PC-9 (cell line): Measurements from ENCODE around the gene DNAJB13. TPM values are rescaled to one million over a fixed set of nuclear protein-coding genes. Genes with fewer than 3 reads are reported as not detected.

Experiments
- BruUV-seq: library from RNA; stranded (reverse); fragments of 400-500 nt; replicated peaks from 2 replicates; lab custom pipeline; 2021; lab: Mats Ljungman, UMichigan
- CTCF ChIA-PET: fragments of 300-600 bp; sonication (Branson Sonifier 250); formaldehyde crosslinking; loops from one replicate; lab custom pipeline; 2022; ENCODE audit warnings: antibody characterized with exemption; lab: Charles Lee
- POLR2A ChIA-PET: fragments of 300-600 bp; sonication (Branson Sonifier 250); formaldehyde crosslinking; loops from one replicate; lab custom pipeline; 2022; ENCODE audit warnings: antibody characterized with exemption; ENCODE audit not compliant: unreplicated experiment; lab: Charles Lee
- DNase-seq, 2 experiments: peaks; one replicate each; pipeline versions ENCODE4 v3.0.0 to v3.0.0-alpha.2; 2015 to 2022; ENCODE audit warnings: mixed read lengths in 1 of 2
- H2AFZ ChIP-seq: fragments of 200-600 bp; sonication (generic); 2 replicates; pipeline ENCODE4 v1.8.1; 2017; ENCODE audit warnings: antibody characterized with exemption
- H3F3A ChIP-seq: fragments of 200-600 bp; sonication (generic); 2 replicates; pipeline ENCODE4 v1.8.1; 2017; ENCODE audit warnings: antibody characterized with exemption, mild to moderate bottlenecking, low read depth; ENCODE audit not compliant: insufficient read depth
- H3K27ac ChIP-seq: fragments of 200-600 bp; sonication (generic); 2 replicates; pipeline ENCODE4 v1.6.1; 2016; ENCODE audit warnings: mixed run types
- H3K27me3 ChIP-seq: fragments of 200-600 bp; sonication (generic); 2 replicates; pipeline ENCODE4 v1.6.1; 2016; ENCODE audit warnings: low read depth, mixed run types; ENCODE audit not compliant: insufficient read depth
- H3K36me3 ChIP-seq: fragments of 200-600 bp; sonication (generic); 2 replicates; pipeline ENCODE4 v1.6.1; 2016; ENCODE audit warnings: low read depth, mixed run types
- H3K4me1 ChIP-seq: fragments of 200-600 bp; sonication (generic); replicated peaks from 2 replicates; pipeline ENCODE4 v1.6.1; 2016; ENCODE audit warnings: mixed run types; ENCODE audit not compliant: insufficient read depth
- H3K4me2 ChIP-seq: fragments of 200-600 bp; sonication (generic); 2 replicates; pipeline ENCODE4 v1.6.1; 2017; ENCODE audit warnings: mixed run types
- H3K4me3 ChIP-seq: fragments of 200-600 bp; sonication (generic); 2 replicates; pipeline ENCODE4 v1.6.1; 2016; ENCODE audit warnings: mixed run types
- H3K79me2 ChIP-seq: fragments of 200-600 bp; sonication (generic); 2 replicates; pipeline ENCODE4 v1.6.1; 2017; ENCODE audit warnings: low read depth, mixed run types
- H3K9me2 ChIP-seq: fragments of 200-600 bp; sonication (generic); 2 replicates; pipeline ENCODE4 v1.8.1; 2017; ENCODE audit warnings: mild to moderate bottlenecking; ENCODE audit not compliant: insufficient read depth
- H3K9me3 ChIP-seq: fragments of 200-600 bp; sonication (generic); 2 replicates; pipeline ENCODE4 v1.8.1; 2016; ENCODE audit warnings: low read depth; ENCODE audit not compliant: insufficient read depth
- H4K20me1 ChIP-seq: fragments of 200-600 bp; sonication (generic); 2 replicates; pipeline ENCODE4 v1.8.1; 2017; ENCODE audit not compliant: insufficient read depth
- CTCF ChIP-seq: fragments of 200-600 bp; sonication (generic); conservative IDR thresholded peaks from 2 replicates; pipeline ENCODE4 v1.6.1; 2017; ENCODE audit warnings: mixed run types, antibody characterized with exemption, mild to moderate bottlenecking, moderate library complexity
- EZH2 ChIP-seq: fragments of 200-600 bp; sonication (generic); IDR thresholded peaks from 2 replicates; pipeline ENCODE4 v1.8.0; 2017; ENCODE audit warnings: antibody characterized with exemption, low read depth
- intact Hi-C: fragments of 100-400 bp; cut with micrococcal nuclease; formaldehyde crosslinking; loops from one replicate; pipeline ENCODE4 v1.10.0; 2022; ENCODE audit not compliant: unreplicated experiment
- total RNA-seq: library from RNA; stranded (reverse); gene quantifications from 2 replicates; pipeline ENCODE4 v1.2.3, GENCODE V29; 2021

DNAJB13 gene
- total RNA-seq, 1 experiment from 2014 or later = 0.79 TPM

GRCh38 chr11:74018331-74019005, 67.6 kb downstream of the DNAJB13 start:
- TF ChIP-seq EZH2 = no peak
- TF ChIP-seq CTCF = no peak
- H3K4me1 ChIP-seq = peaks cover 31% of the 10 kb centered on the region
- no peaks in the 10 kb centered on the region for H3K79me2 ChIP-seq
- no peaks in the 10 kb centered on the region for H3K9me3 ChIP-seq
- no peak overlapping the region for H2AFZ ChIP-seq
- BruUV-seq = no TSS peak
- no peaks in the 10 kb centered on the region for H3K27me3 ChIP-seq
- POLR2A ChIA-PET = interaction anchor here (0.5 to 0.6 kb wide), 3 partner anchors 16 to 257 kb away, joined by 4 to 7 read pairs (median 6); partner anchors contain the start of gene RAB6A
- no peak overlapping the region for H3K4me3 ChIP-seq
- CTCF ChIA-PET = interaction anchor here (0.6 kb wide), 1 partner anchor 284 kb away, joined by 7 read pairs; no protein-coding TSS in a partner anchor
- no peaks in the 10 kb centered on the region for H4K20me1 ChIP-seq
- H3K36me3 ChIP-seq = 0 out of 2 replicates have a peak, but pooled peaks cover 15% of the 10 kb centered on the region
- intact Hi-C loops = no loop called here
- peaks cover 20% of the 10 kb centered on the region; the same call in 1 of the 2 replicates for H3F3A ChIP-seq
- peak; percentile 87 to 98 for DNase-seq
- peak overlapping the region; percentile 79 for H3K27ac ChIP-seq
- H3K4me2 ChIP-seq = peak overlapping the region; percentile 57
- H3K9me2 ChIP-seq = no peaks in the 10 kb centered on the region

GRCh38 chr11:74019104-74019738, 68.4 kb downstream of the DNAJB13 start:
- Histone ChIP-seq H3K79me2 (no peaks in the 10 kb centered on the region), H3K4me2 (peak overlapping the region; percentile 57), H2AFZ (no peak overlapping the region), H3K9me3 (no peaks in the 10 kb centered on the region), H3K9me2 (no peaks in the 10 kb centered on the region), H3F3A (peaks cover 20% of the 10 kb centered on the region; the same call in 1 of the 2 replicates), H3K4me3 (no peak overlapping the region), H3K36me3 (0 out of 2 replicates have a peak, but pooled peaks cover 15% of the 10 kb centered on the region), H3K27me3 (no peaks in the 10 kb centered on the region), H3K4me1 (peaks cover 31% of the 10 kb centered on the region), H4K20me1 (no peaks in the 10 kb centered on the region), H3K27ac (peak overlapping the region; percentile 79)
- intact Hi-C loops = no loop called here
- ChIA-PET POLR2A (interaction anchor here (0.6 kb wide), 1 partner anchor 38 kb away, joined by 9 read pairs; no protein-coding TSS in a partner anchor), CTCF (interaction anchor here (0.6 to 0.7 kb wide), 2 partner anchors 53 to 284 kb away, joined by 4 to 7 read pairs; no protein-coding TSS in a partner anchor)
- no peak for DNase-seq
- no peak for TF ChIP-seq CTCF
- no peak for TF ChIP-seq EZH2
- no TSS peak for BruUV-seq

- Histone ChIP-seq H3K4me1 (peaks cover 34% of the 10 kb centered on the region), H2AFZ (no peak overlapping the region), H3F3A (peaks cover 21% of the 10 kb centered on the region; the same call in 1 of the 2 replicates), H3K79me2 (no peaks in the 10 kb centered on the region), H3K4me3 (no peak overlapping the region), H3K9me3 (no peaks in the 10 kb centered on the region), H3K27ac (peak overlapping the region; percentile 79), H3K9me2 (no peaks in the 10 kb centered on the region), H3K4me2 (no peak overlapping the region), H4K20me1 (no peaks in the 10 kb centered on the region), H3K36me3 (0 out of 2 replicates have a peak, but pooled peaks cover 15% of the 10 kb centered on the region), H3K27me3 (no peaks in the 10 kb centered on the region)
- DNase-seq = no peak
- intact Hi-C loops = no loop called here
- TF ChIP-seq CTCF (no peak), EZH2 (no peak)
- ChIA-PET CTCF (interaction anchor here (0.7 kb wide), 1 partner anchor 53 kb away, joined by 4 read pairs; no protein-coding TSS in a partner anchor), POLR2A (interaction anchor here (0.6 kb wide), 1 partner anchor 37 kb away, joined by 9 read pairs; no protein-coding TSS in a partner anchor)
- BruUV-seq = no TSS peak
Observed at GRCh38 chr11:74019860-74020259, 69.0 kb downstream of the DNAJB13 start.
